ENCODE measurements around the gene HSPA9.

The HSPA9 gene

GRCh38 chr5:138559937-138560336 lies 15.3 kb downstream of the HSPA9 start:
- no peak for DNase-seq

- no peak for DNase-seq
These were observed 17.5 kb downstream of the HSPA9 start for GRCh38 chr5:138557677-138558076.

- DNase-seq: no peak
These were observed 21.1 kb downstream of the HSPA9 start for GRCh38 chr5:138554143-138554542.

- DNase-seq: no peak
These were observed 21.6 kb downstream of the HSPA9 start for GRCh38 chr5:138553437-138554095.

- no peak for DNase-seq
These were observed 22.5 kb downstream of the HSPA9 start for GRCh38 chr5:138552657-138553056.

- DNase-seq: no peak
These were observed 25.8 kb downstream of the HSPA9 start for GRCh38 chr5:138549414-138549813.

GRCh38 chr5:138545919-138546562 lies 29.2 kb downstream of the HSPA9 start:
- no peak for DNase-seq

- DNase-seq: no peak
These were observed 30.7 kb downstream of the HSPA9 start for GRCh38 chr5:138544181-138545134.

GRCh38 chr5:138543730-138544104 lies 31.5 kb downstream of the HSPA9 start:
- no peak for DNase-seq

- DNase-seq: peak; percentile 99
These were observed 32.1 kb downstream of the HSPA9 start, which contains the start of gene ETF1 for GRCh38 chr5:138542956-138543729. ETF1 (minus strand) TSS chr5:138543236; CDS start chr5:138542918, 318 bp downstream.

- no peak for DNase-seq
These were observed 32.8 kb downstream of the HSPA9 start for GRCh38 chr5:138542180-138542955.

- DNase-seq: no peak
These were observed 33.6 kb downstream of the HSPA9 start for GRCh38 chr5:138541511-138542179.

- no peak for DNase-seq
These were observed 35.4 kb downstream of the HSPA9 start for GRCh38 chr5:138539791-138540190.

- no peak for DNase-seq
These were observed 36.1 kb downstream of the HSPA9 start for GRCh38 chr5:138538943-138539627.

GRCh38 chr5:138536665-138537315 lies 38.4 kb downstream of the HSPA9 start:
- no peak for DNase-seq

- DNase-seq: no peak
These were observed 39.0 kb downstream of the HSPA9 start for GRCh38 chr5:138536215-138536614.

GRCh38 chr5:138533973-138534941 lies 40.9 kb downstream of the HSPA9 start:
- DNase-seq: no peak

GRCh38 chr5:138529812-138530211 lies 45.4 kb downstream of the HSPA9 start:
- no peak for DNase-seq

Data from SHP77 treated with DMSO at 0.1 percent for 48 hours (cell line).